ENCODE results near the gene ZNF644.

ZNF644 gene

DNA sequence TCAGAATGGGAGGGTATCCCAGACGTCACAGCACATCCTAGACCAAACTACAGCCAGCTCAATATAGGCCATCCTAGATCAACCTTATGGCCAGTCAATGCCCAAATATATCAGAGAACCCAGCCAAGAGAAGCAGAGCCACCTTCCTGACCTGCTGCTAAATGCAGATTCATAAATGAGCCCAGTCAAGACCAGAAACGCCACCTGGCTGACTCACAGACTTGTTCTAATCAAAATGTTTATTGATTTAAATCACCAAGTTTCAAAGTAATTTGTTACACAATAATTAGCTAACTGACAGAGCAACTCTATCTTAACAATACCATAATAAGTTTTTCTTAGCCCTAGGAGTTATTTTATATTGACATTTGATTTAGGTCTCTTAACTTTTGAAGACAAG lies 28.6 kb downstream of the ZNF644 start:
- H3K4me3 ChIP-seq (ENCODE audit: low read depth, low read length) = no peak overlapping the region
- DNase-seq (ENCODE audit: low read depth, low spot score) = no peak
- in situ Hi-C loops (cut with HindIII; ENCODE audit: low sequenced_read_pairs) = no loop called here
- TF ChIP-seq, protein P1, sequence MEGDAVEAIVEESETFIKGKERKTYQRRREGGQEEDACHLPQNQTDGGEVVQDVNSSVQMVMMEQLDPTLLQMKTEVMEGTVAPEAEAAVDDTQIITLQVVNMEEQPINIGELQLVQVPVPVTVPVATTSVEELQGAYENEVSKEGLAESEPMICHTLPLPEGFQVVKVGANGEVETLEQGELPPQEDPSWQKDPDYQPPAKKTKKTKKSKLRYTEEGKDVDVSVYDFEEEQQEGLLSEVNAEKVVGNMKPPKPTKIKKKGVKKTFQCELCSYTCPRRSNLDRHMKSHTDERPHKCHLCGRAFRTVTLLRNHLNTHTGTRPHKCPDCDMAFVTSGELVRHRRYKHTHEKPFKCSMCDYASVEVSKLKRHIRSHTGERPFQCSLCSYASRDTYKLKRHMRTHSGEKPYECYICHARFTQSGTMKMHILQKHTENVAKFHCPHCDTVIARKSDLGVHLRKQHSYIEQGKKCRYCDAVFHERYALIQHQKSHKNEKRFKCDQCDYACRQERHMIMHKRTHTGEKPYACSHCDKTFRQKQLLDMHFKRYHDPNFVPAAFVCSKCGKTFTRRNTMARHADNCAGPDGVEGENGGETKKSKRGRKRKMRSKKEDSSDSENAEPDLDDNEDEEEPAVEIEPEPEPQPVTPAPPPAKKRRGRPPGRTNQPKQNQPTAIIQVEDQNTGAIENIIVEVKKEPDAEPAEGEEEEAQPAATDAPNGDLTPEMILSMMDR (IDR thresholded peaks at IDR 0.05; ENCODE audit: low read depth, low read length) = no peak

DNA sequence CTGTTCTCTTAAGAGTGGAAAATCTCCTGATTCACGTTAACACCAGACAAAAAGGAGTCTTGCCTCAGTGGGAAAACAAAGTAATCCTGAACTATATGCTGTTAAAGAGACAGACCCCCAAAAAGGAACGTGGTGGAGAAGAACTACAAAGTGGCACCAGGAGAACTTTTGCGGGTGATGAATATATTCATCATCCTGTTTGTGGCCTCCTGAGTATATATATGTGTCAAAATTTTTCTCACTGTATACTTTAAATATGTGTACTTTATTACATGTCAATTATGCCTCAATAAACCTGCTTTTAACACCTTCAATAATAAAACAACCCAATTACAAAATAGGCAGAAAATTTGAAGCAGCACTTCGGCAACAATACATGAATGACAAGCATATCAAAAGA lies 31.1 kb downstream of the ZNF644 start:
- DNase-seq (ENCODE audit: low read depth, low spot score) = no peak
- in situ Hi-C loops (cut with HindIII; ENCODE audit: low sequenced_read_pairs) = no loop called here
- TF ChIP-seq, protein P1 (IDR thresholded peaks at IDR 0.05; ENCODE audit: low read depth, low read length) = no peak
- H3K4me3 ChIP-seq (ENCODE audit: low read depth, low read length) = no peak overlapping the region

DNA sequence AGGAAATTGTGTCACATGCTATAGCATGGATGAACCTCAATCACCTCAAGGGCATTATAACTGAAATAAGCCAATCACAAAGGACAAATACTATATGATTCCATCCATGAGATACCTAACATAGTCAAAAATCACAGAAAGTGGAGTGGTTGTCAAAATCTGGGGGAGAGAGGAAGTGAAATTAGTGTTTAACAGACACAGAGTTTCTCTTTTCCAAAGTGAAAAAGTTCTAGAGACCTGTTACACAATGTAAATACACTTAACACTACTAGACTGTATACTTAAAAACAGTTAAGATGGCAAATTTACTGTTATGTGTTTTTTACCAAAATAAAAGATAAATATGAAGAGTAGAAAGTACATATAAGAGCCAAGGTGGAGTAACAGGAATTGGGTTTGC lies 31.8 kb downstream of the ZNF644 start:
- no peak overlapping the region for H3K4me3 ChIP-seq (ENCODE audit: low read depth, low read length)
- no peak for DNase-seq (ENCODE audit: low read depth, low spot score)
- TF ChIP-seq, protein P1 (IDR thresholded peaks at IDR 0.05; ENCODE audit: low read depth, low read length) = no peak
- in situ Hi-C loops (cut with HindIII; ENCODE audit: low sequenced_read_pairs) = no loop called here

DNA sequence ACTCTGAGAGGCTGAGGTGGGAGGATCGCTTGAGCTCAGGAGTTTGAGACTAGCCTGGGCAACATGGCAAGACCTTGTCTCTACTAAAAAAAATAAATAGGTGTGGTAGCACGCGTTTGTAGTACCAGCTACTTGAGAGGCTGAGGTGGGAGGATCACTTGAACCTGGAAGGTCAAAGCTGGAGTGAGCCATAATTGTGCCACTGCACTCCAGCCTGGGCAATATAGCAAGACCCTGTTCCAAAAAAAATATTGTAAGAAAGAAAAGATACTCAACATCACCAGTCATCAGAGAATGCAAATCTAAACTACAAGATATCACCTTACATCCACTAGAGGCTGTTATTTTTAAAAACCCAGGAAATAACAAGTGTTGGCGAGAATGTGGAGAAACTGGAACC lies 32.5 kb downstream of the ZNF644 start:
- in situ Hi-C loops (cut with HindIII; ENCODE audit: low sequenced_read_pairs) = no loop called here
- no peak overlapping the region for H3K4me3 ChIP-seq (ENCODE audit: low read depth, low read length)
- TF ChIP-seq, protein P1 (IDR thresholded peaks at IDR 0.05; ENCODE audit: low read depth, low read length) = no peak
- DNase-seq (ENCODE audit: low read depth, low spot score) = no peak

DNA sequence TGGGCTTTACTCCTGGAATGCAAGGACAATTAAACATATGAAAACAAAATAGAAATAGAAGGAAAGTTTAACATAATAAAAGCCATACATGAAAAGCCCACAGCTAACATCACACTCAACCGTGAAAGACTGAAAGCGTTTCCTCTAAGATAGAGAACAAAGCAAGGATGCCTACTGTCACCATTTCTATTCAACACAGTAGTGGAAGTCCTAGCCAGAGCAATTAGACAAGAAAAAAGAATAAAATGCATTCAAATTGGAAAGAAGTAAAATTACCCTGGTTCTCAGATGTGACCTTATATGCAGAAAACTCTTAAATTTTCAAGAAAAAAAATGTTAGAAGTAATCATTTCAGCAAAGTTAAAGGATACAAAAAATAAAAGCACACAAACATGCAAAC lies 34.0 kb downstream of the ZNF644 start:
- in situ Hi-C loops (cut with HindIII; ENCODE audit: low sequenced_read_pairs) = no loop called here
- TF ChIP-seq, protein P1 (IDR thresholded peaks at IDR 0.05; ENCODE audit: low read depth, low read length) = no peak
- DNase-seq (ENCODE audit: low read depth, low spot score) = no peak
- H3K4me3 ChIP-seq (ENCODE audit: low read depth, low read length) = no peak overlapping the region

DNA sequence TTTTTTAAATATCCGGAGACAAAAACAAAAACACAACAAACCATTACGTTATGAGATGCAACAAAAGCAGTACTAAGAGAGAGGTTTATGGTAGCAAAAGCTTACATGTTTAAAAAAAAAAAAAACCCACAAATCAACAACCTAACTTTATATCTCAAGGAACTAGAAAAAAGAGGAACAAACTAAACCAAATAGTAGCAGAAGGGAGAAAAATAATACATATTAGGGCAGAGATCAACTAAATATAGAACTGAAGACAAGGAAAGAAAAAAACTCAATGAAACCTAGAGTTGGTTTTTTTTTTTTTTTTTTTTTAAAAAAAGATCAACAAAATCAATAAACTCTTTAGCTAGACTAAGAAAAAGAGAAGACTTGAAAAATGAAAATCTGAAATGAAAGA lies 34.9 kb downstream of the ZNF644 start:
- TF ChIP-seq, protein P1 (IDR thresholded peaks at IDR 0.05; ENCODE audit: low read depth, low read length) = no peak
- DNase-seq (ENCODE audit: low read depth, low spot score) = no peak
- no peak overlapping the region for H3K4me3 ChIP-seq (ENCODE audit: low read depth, low read length)
- in situ Hi-C loops (cut with HindIII; ENCODE audit: low sequenced_read_pairs) = no loop called here

DNA sequence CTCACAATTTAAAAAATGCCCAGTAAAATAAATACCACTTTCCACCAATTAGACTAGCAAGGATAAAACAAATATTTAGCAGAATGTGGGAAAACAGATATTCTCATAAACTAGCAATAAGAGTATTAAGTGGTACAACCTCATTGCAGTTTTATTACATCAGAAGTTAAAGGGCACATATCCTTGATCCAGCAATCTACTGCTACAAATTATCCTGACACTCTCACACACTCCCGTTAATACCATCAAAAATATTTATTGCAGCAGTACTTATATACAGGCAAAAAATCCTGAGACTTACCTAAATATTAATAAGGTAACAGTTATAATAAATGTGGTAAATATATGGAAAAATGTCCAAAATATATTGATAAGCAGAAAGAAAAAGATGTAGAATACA lies 44.3 kb downstream of the ZNF644 start:
- no peak for DNase-seq (ENCODE audit: low read depth, low spot score)
- in situ Hi-C loops (cut with HindIII; ENCODE audit: low sequenced_read_pairs) = no loop called here
- H3K4me3 ChIP-seq (ENCODE audit: low read depth, low read length) = no peak overlapping the region
- TF ChIP-seq, protein P1 (IDR thresholded peaks at IDR 0.05; ENCODE audit: low read depth, low read length) = no peak
